HG02840 (cell line): Measurements from ENCODE around the gene BAIAP3.
A peak's percentile ranks its signal among the peaks of the same experiment; 100 is the strongest.

Source experiments
- ATAC-seq: cut with Tn5 transposase; IDR thresholded peaks from one replicate; pipeline ENCODE4 v1.9.1; 2021; ENCODE audit warnings: mild to moderate bottlenecking, moderate library complexity, moderate number of reproducible peaks; ENCODE audit not compliant: unreplicated experiment, low FRiP score

Gene BAIAP3

DNA sequence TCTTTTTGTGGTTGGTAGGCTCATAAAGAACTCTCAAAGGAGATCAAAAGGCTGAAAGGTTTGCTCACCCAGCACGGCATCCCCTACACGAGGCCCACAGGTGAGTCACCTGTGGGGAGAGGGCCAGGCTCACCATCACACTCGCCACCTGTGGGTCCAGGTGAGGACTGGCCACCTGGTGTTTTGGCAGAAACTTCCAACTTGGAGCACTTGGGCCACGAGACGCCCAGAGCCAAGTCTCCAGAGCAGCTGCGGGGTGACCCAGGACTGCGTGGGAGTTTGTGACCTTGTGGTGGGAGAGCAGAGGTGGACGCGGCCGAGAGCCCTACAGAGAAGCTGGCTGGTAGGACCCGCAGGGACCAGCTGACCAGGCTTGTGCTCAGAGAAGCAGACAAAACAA is 29.4 kb downstream of the BAIAP3 start:
- no peak for ATAC-seq

GRCh38 chr16:1363501-1364041 is 30.1 kb downstream of the BAIAP3 start:
- ATAC-seq = no peak

DNA sequence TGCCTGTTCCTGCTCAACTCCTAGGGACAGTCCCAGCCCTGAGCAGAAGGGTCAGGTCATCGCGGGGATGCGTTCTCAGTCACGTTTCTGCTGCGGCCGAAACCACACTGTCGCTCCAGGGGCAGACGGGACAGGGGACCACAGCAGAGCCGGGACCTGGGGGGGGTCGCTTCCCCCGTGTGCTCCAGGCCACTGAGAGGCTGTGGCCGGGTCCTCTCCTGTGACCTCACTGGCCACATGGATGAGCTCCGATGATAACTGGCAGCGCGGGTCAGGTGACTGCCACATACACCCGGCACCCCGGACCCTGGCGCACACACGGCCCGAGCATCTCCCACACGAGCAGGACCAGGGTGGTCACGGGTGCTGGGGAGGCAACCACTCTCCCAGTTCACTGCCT is 31.1 kb downstream of the BAIAP3 start:
- no peak for ATAC-seq

- ATAC-seq = no peak
Measured at GRCh38 chr16:1366060-1366711, 32.7 kb downstream of the BAIAP3 start.

DNA sequence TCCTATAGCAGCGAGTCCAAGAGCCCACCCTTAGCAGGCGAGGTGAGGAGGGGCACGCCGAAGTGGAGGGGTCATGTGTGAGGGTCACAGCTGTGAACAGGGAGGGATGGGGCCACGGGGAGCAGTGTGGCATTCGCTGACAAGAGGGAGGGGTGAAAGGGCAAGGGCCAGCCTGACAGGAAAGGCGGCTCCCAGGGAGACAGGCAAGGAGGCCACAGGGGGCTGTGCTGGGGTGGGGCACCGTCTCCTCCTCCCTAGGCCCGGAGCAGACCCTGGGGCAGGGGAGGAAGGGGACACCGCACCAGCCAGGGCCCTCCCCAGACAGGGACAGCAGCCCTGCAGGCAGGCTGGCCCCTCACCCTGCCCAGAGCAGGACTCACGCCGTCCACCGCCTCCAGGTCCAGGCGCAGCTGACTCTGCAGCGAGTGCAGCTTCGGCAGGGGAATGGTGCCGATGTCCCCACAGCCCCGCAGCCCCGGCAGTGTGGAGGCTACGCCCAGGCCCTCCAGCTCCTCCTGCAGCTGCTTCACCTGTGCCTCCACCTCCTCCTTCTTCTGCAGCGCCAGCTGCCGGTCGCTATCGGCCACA is 33.4 kb downstream of the BAIAP3 start:
- no peak for ATAC-seq

DNA sequence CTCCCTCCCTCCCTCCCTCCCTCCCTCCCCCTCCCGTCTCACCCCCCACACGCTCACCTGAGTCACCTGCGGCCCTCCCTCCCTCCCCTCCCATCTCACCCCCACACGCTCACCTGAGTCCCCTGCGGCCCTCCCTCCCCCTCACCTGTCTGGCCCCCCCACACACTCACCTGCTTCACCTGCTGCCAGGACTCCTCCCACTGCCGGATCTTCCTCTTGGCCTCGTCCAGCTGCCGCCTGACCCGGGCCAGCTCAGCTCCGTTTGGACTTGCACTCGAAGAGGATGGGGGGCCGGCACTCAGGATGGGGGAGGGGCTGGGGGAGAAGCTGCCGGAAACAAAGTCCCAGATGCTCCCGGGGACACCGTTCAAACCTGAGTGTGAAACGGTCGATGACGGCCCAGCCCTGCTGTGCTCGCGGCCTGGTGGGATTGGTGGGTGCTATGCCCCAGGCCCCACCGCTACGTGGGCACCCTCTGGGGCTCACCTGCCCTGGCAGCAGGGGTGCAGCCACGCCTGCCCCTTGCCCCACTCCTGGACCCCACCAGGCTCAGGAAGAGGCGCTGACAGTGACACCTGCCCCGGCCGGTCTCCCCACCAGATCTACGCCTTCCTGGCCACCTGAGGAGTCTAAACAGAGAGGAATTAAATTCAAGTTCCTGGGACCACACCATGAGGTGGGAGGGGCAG is 34.2 kb downstream of the BAIAP3 start:
- no peak for ATAC-seq

- ATAC-seq = no peak
Measured at GRCh38 chr16:1371054-1371978, 37.9 kb downstream of the BAIAP3 start.

DNA sequence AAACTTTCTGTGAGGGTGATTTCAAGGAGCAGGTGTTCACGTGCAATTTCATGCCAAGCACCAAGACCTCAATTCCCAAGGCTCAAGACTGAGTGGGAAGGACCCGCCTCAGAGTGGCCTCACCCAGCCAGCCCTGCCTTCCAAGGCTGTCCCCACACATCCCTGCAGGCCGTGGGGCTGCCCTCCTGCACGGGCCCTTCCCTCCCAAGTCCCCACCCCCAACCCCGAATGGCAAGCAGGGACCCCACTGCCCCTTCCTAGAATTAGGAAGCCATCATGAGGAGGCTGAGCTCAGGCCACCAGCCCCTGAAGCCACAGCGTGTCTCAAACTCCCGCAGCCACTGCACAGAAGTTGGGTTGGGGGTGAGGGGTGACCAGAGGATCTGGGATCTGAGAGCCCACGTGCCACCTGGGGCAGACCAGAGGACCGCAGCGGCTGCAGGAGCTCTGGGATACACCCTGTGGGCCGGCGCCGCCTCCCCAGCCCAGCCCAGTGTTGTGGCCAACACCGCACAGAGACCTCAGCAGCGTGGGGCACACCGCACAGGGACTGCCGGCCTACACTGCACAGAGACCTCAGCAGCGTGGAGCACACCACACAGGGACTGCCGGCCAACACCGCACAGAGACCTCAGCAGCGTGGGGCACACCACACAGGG is 39.0 kb downstream of the BAIAP3 start:
- ATAC-seq = no peak

- ATAC-seq = no peak
Measured at GRCh38 chr16:1374418-1375297, 41.2 kb downstream of the BAIAP3 start.

DNA sequence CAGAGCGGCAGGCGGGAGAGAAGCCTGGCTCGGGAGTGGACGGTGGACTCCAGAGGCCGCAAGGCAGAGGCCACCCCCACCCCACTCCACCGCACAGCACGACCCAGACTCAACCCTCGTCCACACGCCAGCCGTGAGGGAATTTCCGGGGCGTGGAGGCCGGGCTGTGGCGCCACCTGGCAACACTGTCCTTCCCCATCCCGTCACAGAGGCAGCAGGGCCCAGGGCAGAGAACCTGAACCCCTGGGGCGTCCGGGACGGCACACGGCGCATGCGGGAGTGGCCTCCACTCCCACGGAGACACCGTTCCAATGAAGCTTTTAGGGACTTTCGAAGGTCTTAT is 41.8 kb downstream of the BAIAP3 start:
- ATAC-seq = no peak

- no peak for ATAC-seq
Measured at GRCh38 chr16:1375741-1376410, 42.4 kb downstream of the BAIAP3 start.

GRCh38 chr16:1377406-1378010 is 44.1 kb downstream of the BAIAP3 start:
- no peak for ATAC-seq

DNA sequence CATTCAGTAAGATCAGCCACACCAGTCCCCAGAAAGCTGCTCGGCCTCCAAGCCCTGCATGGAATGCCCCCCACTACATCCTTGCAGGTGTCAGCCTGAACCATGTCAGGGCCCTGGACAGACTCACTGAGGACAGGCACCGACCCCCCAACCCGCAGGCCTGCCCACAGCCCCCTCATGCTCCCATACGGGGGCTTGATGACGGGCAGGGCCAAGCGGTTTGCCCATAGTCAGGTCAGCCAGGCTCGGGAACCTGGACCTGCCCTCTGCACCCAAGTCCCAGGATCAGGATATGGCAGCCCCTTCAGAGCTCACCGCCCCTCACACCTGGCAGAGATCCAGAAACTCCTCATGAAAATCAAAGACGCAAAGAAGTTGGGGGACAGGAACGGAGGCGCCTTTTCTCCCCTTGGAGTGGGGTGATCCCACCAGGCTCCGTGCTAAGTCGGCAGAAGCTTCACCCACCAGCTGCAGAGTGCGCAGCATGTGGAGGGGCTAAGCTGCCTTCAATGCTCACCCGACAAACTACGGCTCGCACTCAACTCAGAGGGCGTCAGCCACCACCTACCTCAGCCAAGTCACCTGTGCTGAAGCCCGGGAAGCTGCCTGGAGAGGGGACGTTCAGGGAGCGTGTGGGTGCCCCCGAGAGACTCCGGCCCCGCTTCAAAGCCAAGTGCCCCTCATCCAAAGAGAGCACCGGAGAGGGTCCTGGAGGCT is 44.8 kb downstream of the BAIAP3 start:
- ATAC-seq = no peak

- ATAC-seq = peak; percentile 30
Measured at GRCh38 chr16:1378804-1379303, 45.4 kb downstream of the BAIAP3 start.

GRCh38 chr16:1379304-1380076 is 46.0 kb downstream of the BAIAP3 start:
- ATAC-seq = peak; percentile 50

DNA sequence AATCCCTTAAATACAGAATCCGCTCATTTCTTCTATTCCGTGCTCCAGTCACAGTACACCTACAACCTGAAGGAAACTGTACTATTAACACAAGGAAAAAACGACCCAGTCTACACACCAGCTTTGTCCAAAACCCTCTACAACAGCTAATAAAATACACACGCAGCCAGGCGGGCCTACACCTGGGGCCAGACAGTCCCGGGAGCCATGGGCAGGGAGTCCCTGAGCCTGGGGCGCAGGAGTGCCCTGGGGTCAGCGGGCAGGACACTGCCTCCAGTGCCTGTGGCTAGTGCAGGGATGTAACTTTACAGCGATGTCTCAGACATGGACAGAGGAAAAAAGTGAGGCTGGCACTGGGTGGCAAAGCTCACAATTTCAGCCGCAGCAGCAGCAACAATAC is 46.8 kb downstream of the BAIAP3 start:
- no peak for ATAC-seq
